K562 (cell line): ENCODE results near the gene DHCR7. TPM values are rescaled to one million over a fixed set of nuclear protein-coding genes. Genes with fewer than 3 reads are reported as not detected.

Experiments
- BACH1 ChIP-seq: fragments of 200-800 bp; sonication (Bioruptor generic); IDR thresholded peaks from 2 replicates; pipeline ENCODE4 v1.6.1; 2016; ENCODE audit warnings: missing genetic modification characterization, missing compliant biosample characterization
- BRD4 ChIP-seq: fragments of 200-600 bp; sonication (generic); IDR thresholded peaks from 2 replicates; pipeline ENCODE4 v1.6.1; 2017; ENCODE audit warnings: inconsistent platforms
- GABPA ChIP-seq: fragments of 200-800 bp; sonication (Bioruptor generic); conservative IDR thresholded peaks from 2 replicates; pipeline ENCODE4 v1.6.1; 2016; ENCODE audit warnings: low read depth, missing genetic modification characterization, missing compliant biosample characterization
- HDAC8 ChIP-seq: fragments of 450-650 bp; IDR thresholded peaks from 2 replicates; pipeline ENCODE4 v1.6.1; 2016; ENCODE audit warnings: mild to moderate bottlenecking, missing genetic modification characterization, moderate library complexity, missing compliant biosample characterization
- HMGN3 ChIP-seq: IDR thresholded peaks from 2 replicates; pipeline ENCODE4 v1.6.1; 2011; ENCODE audit warnings: borderline replicate concordance, low read depth, mild to moderate bottlenecking, mixed read lengths, low read length; ENCODE audit not compliant: insufficient read length; ENCODE audit errors: extremely low read depth
- IRF2 ChIP-seq: sonication (generic); formaldehyde crosslinking; IDR thresholded peaks from 2 replicates; pipeline ENCODE4 v1.8.1; 2022; ENCODE audit warnings: mild to moderate bottlenecking, missing genetic modification reagents
- KDM5B ChIP-seq: fragments of 200-600 bp; sonication (generic); IDR thresholded peaks from 2 replicates; pipeline ENCODE4 v1.6.1; 2012; ENCODE audit warnings: low read depth, mild to moderate bottlenecking, moderate library complexity, low read length, control low read depth, inconsistent platforms; ENCODE audit not compliant: insufficient replicate concordance
- KLF13 ChIP-seq: fragments of 450-650 bp; IDR thresholded peaks from 2 replicates; pipeline ENCODE4 v1.6.1; 2016; ENCODE audit warnings: missing genetic modification characterization, low read depth, mild to moderate bottlenecking, missing compliant biosample characterization, moderate library complexity, borderline replicate concordance
- MAFF ChIP-seq: IDR thresholded peaks from 2 replicates; pipeline ENCODE4 v1.6.1; 2012; ENCODE audit warnings: low read length, improper control_type of control experiment
- ZC3H8 ChIP-seq: fragments of 450-650 bp; IDR thresholded peaks from 2 replicates; pipeline ENCODE4 v1.6.1; 2017
- ZNF407 ChIP-seq: fragments of 450-650 bp; IDR thresholded peaks from 2 replicates; pipeline ENCODE4 v1.6.1; 2016; ENCODE audit warnings: low read depth
- ZNF695 ChIP-seq: fragments of 450-650 bp; formaldehyde crosslinking; IDR thresholded peaks from 2 replicates; pipeline ENCODE4 v1.4.0; 2020; ENCODE audit warnings: mild to moderate bottlenecking, moderate library complexity
- ZZZ3 ChIP-seq: fragments of 450-650 bp; IDR thresholded peaks from 2 replicates; pipeline ENCODE4 v1.6.1; 2016; ENCODE audit warnings: antibody characterized with exemption, mild to moderate bottlenecking, moderate library complexity
- polyA plus RNA-seq, 8 experiments: library from polyadenylated mRNA; depleted of rRNA in 4 of 8; stranded (reverse) in 5 of 8; unstranded in 3 of 8; fragments of >200 nt; fragmentation: Nextera tagmentation in 2 of 8; fragmentation: Illumina TruSeq in 1 of 8; extraction: Ambion mirVana in 2 of 8; extraction: Trizol in 1 of 8; gene quantifications; 2 replicates each; pipeline versions ENCODE4 v1.2.1 to v1.2.3, GENCODE V29; 2011 to 2014; ENCODE audit warnings: inconsistent platforms in 1 of 8, missing spikeins in 1 of 8
- total RNA-seq, 7 experiments: library from RNA; depleted of rRNA in 6 of 7; stranded (reverse); fragments of >200 nt in 6 of 7; fragmentation: Illumina TruSeq in 2 of 7; extraction: Trizol in 2 of 7; gene quantifications; 2 replicates each; pipeline versions ENCODE4 v1.2.1 to v1.2.3, GENCODE V29; 2011 to 2021; ENCODE audit warnings: low replicate concordance in 1 of 7
- TF ChIP-seq, protein P1 (sequence below): sonication (generic); formaldehyde crosslinking; IDR thresholded peaks from 2 replicates; pipeline ENCODE4 v1.8.0; 2022; ENCODE audit warnings: missing genetic modification reagents, mild to moderate bottlenecking, borderline replicate concordance
- TF ChIP-seq, protein P2 (sequence below): fragments of 450-650 bp; IDR thresholded peaks from 2 replicates; pipeline ENCODE4 v1.6.1; 2017; ENCODE audit warnings: antibody characterized with exemption

Gene DHCR7
- total and polyA plus RNA-seq, 9 of the 15 experiments (the other 6 are each of a cell fraction or from before 2014, with no cell fraction given), result 8.4 to 192 (median 82.4) TPM

DNA sequence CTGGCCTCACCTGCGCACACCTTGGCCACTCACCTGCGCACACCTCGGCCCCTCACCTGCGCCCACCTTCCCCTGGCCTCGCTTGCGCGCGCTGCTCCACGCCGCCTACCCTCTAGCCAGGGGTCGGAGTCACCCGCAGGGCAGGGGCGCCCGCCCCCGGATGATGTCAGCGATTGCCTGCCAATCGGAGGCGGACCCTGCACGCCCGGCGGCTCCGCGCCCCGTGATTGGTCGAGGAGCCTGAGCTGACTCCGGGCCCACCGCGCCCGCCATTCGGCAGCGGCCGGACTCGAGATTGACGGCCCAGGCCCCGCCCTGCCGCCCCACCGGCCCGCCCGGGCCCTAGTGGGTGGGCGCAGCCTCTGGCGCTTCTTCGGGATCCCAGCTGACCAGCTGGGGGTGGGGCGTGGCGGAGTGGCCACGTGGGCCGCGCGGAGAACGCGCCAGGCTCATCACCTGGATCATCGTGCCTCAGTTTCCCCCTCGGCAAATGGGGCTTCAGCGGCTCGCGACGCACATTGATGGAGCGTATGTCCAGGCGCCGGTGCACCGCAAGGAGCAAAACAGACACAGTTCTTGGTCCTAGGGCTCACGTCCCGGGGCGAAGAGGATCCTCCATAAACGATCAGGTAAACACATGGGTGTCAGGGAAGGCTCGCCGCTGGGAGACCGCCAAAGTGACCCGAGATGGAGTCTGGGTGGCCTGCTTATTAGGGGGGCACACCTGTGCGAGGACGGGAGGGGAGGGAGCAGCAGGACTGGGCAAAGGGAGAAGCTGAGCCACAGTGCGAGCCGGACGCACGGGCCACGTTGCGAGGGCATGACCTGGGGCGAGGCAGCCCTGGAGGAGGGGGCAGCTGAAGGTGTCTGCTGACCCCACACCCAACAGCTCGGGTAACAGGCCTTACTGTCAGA is at the start of gene DHCR7 (continued):
- peak; percentile 84 for TF ChIP-seq KDM5B
- TF ChIP-seq ZC3H8, result no peak
- no peak for TF ChIP-seq ZZZ3
- TF ChIP-seq MAFF, result no peak
- peak; percentile 93 for TF ChIP-seq KLF13
- TF ChIP-seq ZNF407, result no peak
- TF ChIP-seq ZNF695 (CRISPR knock-in tag), result no peak
- no peak for TF ChIP-seq BACH1
- TF ChIP-seq, protein P1, sequence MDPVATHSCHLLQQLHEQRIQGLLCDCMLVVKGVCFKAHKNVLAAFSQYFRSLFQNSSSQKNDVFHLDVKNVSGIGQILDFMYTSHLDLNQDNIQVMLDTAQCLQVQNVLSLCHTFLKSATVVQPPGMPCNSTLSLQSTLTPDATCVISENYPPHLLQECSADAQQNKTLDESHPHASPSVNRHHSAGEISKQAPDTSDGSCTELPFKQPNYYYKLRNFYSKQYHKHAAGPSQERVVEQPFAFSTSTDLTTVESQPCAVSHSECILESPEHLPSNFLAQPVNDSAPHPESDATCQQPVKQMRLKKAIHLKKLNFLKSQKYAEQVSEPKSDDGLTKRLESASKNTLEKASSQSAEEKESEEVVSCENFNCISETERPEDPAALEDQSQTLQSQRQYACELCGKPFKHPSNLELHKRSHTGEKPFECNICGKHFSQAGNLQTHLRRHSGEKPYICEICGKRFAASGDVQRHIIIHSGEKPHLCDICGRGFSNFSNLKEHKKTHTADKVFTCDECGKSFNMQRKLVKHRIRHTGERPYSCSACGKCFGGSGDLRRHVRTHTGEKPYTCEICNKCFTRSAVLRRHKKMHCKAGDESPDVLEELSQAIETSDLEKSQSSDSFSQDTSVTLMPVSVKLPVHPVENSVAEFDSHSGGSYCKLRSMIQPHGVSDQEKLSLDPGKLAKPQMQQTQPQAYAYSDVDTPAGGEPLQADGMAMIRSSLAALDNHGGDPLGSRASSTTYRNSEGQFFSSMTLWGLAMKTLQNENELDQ (CRISPR knock-in tag), result no peak
- TF ChIP-seq HMGN3, result peak; percentile 44
- no peak for TF ChIP-seq BRD4
- no peak for TF ChIP-seq HDAC8 (tag)
- TF ChIP-seq GABPA, result no peak
- TF ChIP-seq IRF2 (CRISPR knock-in tag), result no peak
- TF ChIP-seq, protein P2, sequence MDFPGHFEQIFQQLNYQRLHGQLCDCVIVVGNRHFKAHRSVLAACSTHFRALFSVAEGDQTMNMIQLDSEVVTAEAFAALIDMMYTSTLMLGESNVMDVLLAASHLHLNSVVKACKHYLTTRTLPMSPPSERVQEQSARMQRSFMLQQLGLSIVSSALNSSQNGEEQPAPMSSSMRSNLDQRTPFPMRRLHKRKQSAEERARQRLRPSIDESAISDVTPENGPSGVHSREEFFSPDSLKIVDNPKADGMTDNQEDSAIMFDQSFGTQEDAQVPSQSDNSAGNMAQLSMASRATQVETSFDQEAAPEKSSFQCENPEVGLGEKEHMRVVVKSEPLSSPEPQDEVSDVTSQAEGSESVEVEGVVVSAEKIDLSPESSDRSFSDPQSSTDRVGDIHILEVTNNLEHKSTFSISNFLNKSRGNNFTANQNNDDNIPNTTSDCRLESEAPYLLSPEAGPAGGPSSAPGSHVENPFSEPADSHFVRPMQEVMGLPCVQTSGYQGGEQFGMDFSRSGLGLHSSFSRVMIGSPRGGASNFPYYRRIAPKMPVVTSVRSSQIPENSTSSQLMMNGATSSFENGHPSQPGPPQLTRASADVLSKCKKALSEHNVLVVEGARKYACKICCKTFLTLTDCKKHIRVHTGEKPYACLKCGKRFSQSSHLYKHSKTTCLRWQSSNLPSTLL, result no peak
